Measurements from ENCODE around the gene KCNN3.

DNA sequence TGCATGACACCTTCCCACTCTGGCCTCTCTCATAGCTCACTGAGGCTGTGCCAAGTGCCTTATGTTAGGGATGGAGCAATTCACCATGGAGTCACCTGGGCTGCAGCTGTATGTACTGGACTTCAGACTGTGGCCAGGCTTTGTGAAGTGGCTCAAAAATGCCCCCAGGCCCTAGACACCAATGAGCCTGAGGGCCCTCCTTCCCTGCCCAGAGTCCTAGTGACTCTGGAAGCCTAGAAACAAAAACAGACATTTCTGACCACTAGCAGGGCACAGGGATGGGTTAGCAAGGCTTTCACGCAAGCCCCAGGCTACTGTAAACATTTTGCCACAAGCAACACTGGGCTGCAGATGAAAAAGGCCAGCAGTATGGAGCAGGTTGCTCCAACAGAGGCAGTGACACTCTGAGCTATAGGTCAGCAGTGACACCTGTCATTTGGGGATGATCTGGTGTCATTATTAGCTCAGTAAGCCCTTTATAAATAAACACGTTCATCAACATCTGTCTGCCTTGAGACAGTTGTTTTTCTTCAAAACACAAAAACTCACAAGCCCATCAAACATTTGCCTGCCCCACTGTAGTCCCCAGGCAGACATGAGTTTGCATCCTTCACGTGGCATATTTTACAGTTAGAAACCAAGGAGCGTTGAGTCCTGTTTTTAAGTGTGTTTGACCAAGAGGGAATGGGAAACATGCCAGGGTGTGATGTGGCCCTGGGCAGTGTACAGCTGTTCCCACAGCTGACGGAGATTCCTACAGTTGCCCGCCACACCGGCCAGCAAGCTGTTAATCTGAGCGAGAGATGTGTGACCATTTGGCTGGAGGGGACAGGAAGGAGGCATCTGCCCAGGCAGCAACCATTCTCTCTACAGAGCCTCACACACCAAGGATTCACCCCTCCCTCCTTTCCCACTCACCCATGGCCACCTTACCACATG is 66.8 kb downstream of the KCNN3 start:
- TF ChIP-seq, protein P1, sequence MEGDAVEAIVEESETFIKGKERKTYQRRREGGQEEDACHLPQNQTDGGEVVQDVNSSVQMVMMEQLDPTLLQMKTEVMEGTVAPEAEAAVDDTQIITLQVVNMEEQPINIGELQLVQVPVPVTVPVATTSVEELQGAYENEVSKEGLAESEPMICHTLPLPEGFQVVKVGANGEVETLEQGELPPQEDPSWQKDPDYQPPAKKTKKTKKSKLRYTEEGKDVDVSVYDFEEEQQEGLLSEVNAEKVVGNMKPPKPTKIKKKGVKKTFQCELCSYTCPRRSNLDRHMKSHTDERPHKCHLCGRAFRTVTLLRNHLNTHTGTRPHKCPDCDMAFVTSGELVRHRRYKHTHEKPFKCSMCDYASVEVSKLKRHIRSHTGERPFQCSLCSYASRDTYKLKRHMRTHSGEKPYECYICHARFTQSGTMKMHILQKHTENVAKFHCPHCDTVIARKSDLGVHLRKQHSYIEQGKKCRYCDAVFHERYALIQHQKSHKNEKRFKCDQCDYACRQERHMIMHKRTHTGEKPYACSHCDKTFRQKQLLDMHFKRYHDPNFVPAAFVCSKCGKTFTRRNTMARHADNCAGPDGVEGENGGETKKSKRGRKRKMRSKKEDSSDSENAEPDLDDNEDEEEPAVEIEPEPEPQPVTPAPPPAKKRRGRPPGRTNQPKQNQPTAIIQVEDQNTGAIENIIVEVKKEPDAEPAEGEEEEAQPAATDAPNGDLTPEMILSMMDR (IDR thresholded peaks at IDR 0.05; ENCODE audit: control extremely low read depth in 1 of 3, insufficient read depth in 1 of 3, low read depth in 1 of 3, low read length in 3 of 3) = no peak
- TF ChIP-seq FOSL1 (IDR thresholded peaks at IDR 0.05; ENCODE audit: insufficient read depth, low read depth, low read length) (no peak), SP2 (IDR thresholded peaks at IDR 0.05; ENCODE audit: low read length) (no peak), ATF2 (IDR thresholded peaks at IDR 0.05; ENCODE audit: low read length) (no peak), POLR2A (IDR thresholded peaks at IDR 0.05; ENCODE audit: control extremely low read depth in 1 of 2, low read depth in 2 of 2, low read length in 2 of 2) (no peak), EP300 (IDR thresholded peaks at IDR 0.05; ENCODE audit: borderline replicate concordance in 1 of 2, low read depth in 2 of 2, low read length in 2 of 2) (no peak), CHD2 (IDR thresholded peaks at IDR 0.05; ENCODE audit: low read length) (no peak), CHD1 (IDR thresholded peaks at IDR 0.05; ENCODE audit: low read depth, low read length) (no peak), MAX (IDR thresholded peaks at IDR 0.05) (no peak), ZNF274 (IDR thresholded peaks at IDR 0.05; ENCODE audit: borderline replicate concordance, extremely low read depth, low read length) (no peak), POU5F1 (IDR thresholded peaks at IDR 0.05; ENCODE audit: low read depth, low read length) (no peak), CEBPB (IDR thresholded peaks at IDR 0.05; ENCODE audit: low read depth, low read length) (no peak)
- TF ChIP-seq, protein P2, sequence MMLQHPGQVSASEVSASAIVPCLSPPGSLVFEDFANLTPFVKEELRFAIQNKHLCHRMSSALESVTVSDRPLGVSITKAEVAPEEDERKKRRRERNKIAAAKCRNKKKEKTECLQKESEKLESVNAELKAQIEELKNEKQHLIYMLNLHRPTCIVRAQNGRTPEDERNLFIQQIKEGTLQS (IDR thresholded peaks at IDR 0.05; ENCODE audit: insufficient read depth, low read depth, low read length) = no peak
- TF ChIP-seq, protein P3, sequence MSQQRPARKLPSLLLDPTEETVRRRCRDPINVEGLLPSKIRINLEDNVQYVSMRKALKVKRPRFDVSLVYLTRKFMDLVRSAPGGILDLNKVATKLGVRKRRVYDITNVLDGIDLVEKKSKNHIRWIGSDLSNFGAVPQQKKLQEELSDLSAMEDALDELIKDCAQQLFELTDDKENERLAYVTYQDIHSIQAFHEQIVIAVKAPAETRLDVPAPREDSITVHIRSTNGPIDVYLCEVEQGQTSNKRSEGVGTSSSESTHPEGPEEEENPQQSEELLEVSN (IDR thresholded peaks at IDR 0.05) = no peak
